NCI-H2107 (cell line): ENCODE results near the gene GALNT12.
A peak's percentile ranks its signal among the peaks of the same experiment; 100 is the strongest.

ENCODE experiments used
- DNase-seq: peaks from one replicate; lab custom pipeline; 2025; lab: John Stamatoyannopoulos, UW

The GALNT12 gene

GRCh38 chr9:98783518-98784226, 23.8 kb upstream of the GALNT12 start:
- DNase-seq, result no peak

GRCh38 chr9:98784831-98785806, 22.4 kb upstream of the GALNT12 start:
- no peak for DNase-seq

GRCh38 chr9:98786750-98787510, 20.5 kb upstream of the GALNT12 start:
- DNase-seq, result no peak

GRCh38 chr9:98787766-98788335, 19.6 kb upstream of the GALNT12 start:
- no peak for DNase-seq

GRCh38 chr9:98789483-98790133, 17.9 kb upstream of the GALNT12 start:
- DNase-seq, result no peak

GRCh38 chr9:98790134-98790841, 17.2 kb upstream of the GALNT12 start:
- DNase-seq, result no peak

- DNase-seq, result no peak
These were observed 16.4 kb upstream of the GALNT12 start for GRCh38 chr9:98790842-98791607.

- no peak for DNase-seq
These were observed 15.6 kb upstream of the GALNT12 start for GRCh38 chr9:98791608-98792490.

GRCh38 chr9:98793031-98793430, 14.4 kb upstream of the GALNT12 start:
- no peak for DNase-seq

GRCh38 chr9:98794802-98795201, 12.7 kb upstream of the GALNT12 start:
- DNase-seq, result no peak

- DNase-seq, result no peak
These were observed 12.0 kb upstream of the GALNT12 start for GRCh38 chr9:98795295-98795955.

- DNase-seq, result no peak
These were observed 11.5 kb upstream of the GALNT12 start for GRCh38 chr9:98795970-98796363.

- DNase-seq, result peak; percentile 49
These were observed 10.9 kb upstream of the GALNT12 start, which contains the start of gene ANKS6 for GRCh38 chr9:98796364-98797101. ANKS6 (minus strand) TSS chr9:98796555; CDS start chr9:98796491, 64 bp downstream.

- no peak for DNase-seq
These were observed 10.0 kb upstream of the GALNT12 start for GRCh38 chr9:98797491-98797890.

GRCh38 chr9:98798254-98798653, 9.2 kb upstream of the GALNT12 start:
- DNase-seq, result no peak

- DNase-seq, result no peak
These were observed 5.9 kb upstream of the GALNT12 start for GRCh38 chr9:98801561-98801960.

GRCh38 chr9:98801969-98802371, 5.5 kb upstream of the GALNT12 start:
- no peak for DNase-seq

- DNase-seq, result no peak
These were observed 3.4 kb upstream of the GALNT12 start for GRCh38 chr9:98804083-98804482.
